ENCODE results near the gene ELFN2. TPM values are rescaled to one million over a fixed set of nuclear protein-coding genes. Genes with fewer than 3 reads are reported as not detected.
A peak's percentile ranks its signal among the peaks of the same experiment; 100 is the strongest.

Gene ELFN2
- total RNA-seq, 2 experiments from 2014 or later: 0.63 to 1.8 TPM

DNA sequence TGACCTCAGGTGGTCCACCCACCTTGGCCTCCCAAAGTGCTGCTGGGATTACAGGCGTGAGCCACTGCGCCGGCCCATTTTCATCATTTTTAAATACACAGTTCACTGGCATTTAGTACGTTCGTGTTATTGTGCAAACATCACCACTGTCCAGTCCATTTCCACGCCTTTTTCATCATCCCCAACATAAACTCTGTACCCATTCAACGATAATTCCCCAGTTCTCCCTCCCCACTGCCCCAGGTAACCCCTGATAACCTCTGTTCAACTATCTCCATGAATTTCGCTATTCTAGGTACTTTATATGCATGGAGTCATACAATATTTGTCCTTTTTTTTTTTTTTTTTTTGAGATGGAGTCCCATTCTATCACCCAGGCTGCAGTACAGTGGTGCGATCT, 18.2 kb upstream of the ELFN2 start:
- no peak overlapping the region for H3K4me3 ChIP-seq (ENCODE audit: low read depth, low read length, poor library complexity, severe bottlenecking)
- peaks cover 5% of the 10 kb centered on the region; the same call in 1 of the 2 replicates for H3K9me3 ChIP-seq (ENCODE audit: low read length)
- H3K79me2 ChIP-seq (ENCODE audit: insufficient read depth, low read depth, low read length): no peaks in the 10 kb centered on the region
- intact Hi-C loops (cut with micrococcal nuclease; ENCODE audit: unreplicated experiment): no loop called here
- peaks cover 4% of the 10 kb centered on the region for H3K4me1 ChIP-seq (ENCODE audit: insufficient read depth, low read length, poor library complexity, severe bottlenecking)
- no peak overlapping the region for H3K4me2 ChIP-seq (ENCODE audit: low read length)
- TF ChIP-seq EZH2phosphoT487 (IDR thresholded peaks at IDR 0.05; ENCODE audit: borderline replicate concordance, low read depth, low read length): no peak
- TF ChIP-seq, protein P1, sequence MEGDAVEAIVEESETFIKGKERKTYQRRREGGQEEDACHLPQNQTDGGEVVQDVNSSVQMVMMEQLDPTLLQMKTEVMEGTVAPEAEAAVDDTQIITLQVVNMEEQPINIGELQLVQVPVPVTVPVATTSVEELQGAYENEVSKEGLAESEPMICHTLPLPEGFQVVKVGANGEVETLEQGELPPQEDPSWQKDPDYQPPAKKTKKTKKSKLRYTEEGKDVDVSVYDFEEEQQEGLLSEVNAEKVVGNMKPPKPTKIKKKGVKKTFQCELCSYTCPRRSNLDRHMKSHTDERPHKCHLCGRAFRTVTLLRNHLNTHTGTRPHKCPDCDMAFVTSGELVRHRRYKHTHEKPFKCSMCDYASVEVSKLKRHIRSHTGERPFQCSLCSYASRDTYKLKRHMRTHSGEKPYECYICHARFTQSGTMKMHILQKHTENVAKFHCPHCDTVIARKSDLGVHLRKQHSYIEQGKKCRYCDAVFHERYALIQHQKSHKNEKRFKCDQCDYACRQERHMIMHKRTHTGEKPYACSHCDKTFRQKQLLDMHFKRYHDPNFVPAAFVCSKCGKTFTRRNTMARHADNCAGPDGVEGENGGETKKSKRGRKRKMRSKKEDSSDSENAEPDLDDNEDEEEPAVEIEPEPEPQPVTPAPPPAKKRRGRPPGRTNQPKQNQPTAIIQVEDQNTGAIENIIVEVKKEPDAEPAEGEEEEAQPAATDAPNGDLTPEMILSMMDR (conservative IDR thresholded peaks at IDR 0.05; ENCODE audit: low read length): no peak
- no peaks in the 10 kb centered on the region for H3K9me2 ChIP-seq (ENCODE audit: insufficient read depth, low read length)
- no peak for DNase-seq (ENCODE audit: low spot score)
- POLR2A ChIA-PET: no interaction called here
- H3K36me3 ChIP-seq (ENCODE audit: insufficient read depth, low read length): no peaks in the 10 kb centered on the region
- no peak overlapping the region for H3K27ac ChIP-seq (ENCODE audit: low read depth, low read length, poor library complexity, severe bottlenecking)
- CTCF ChIA-PET (ENCODE audit: unreplicated experiment): no interaction called here
- H2AFZ ChIP-seq (ENCODE audit: low read length): no peak overlapping the region
- no peaks in the 10 kb centered on the region for H4K20me1 ChIP-seq (ENCODE audit: insufficient read depth, low read length)
- BruUV-seq (replicated peaks): no TSS peak

DNA sequence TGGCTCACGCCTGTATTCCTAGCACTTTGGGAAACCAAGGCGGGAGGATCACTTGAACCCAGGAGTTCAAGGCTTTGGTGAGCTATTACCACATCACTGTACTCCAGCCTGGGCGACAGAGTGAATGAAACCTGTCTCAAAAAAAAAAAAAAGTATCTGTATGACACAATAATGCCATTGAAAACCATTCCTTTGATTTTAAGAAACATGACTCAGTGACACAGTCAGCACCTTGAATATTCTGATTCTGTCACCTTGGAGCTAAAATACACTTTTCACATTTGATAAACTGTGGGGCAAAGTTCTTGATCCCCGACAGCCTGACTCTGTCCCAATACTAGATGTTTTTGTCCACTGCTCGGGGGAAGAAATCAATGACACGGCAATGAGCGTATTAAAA, 16.7 kb upstream of the ELFN2 start:
- peaks cover 4% of the 10 kb centered on the region for H3K4me1 ChIP-seq (ENCODE audit: insufficient read depth, low read length, poor library complexity, severe bottlenecking)
- no peaks in the 10 kb centered on the region for H3K79me2 ChIP-seq (ENCODE audit: insufficient read depth, low read depth, low read length)
- H3K36me3 ChIP-seq (ENCODE audit: insufficient read depth, low read length): no peaks in the 10 kb centered on the region
- no peaks in the 10 kb centered on the region for H4K20me1 ChIP-seq (ENCODE audit: insufficient read depth, low read length)
- no peak overlapping the region for H3K4me3 ChIP-seq (ENCODE audit: low read depth, low read length, poor library complexity, severe bottlenecking)
- ChIA-PET POLR2A (no interaction called here), CTCF (ENCODE audit: unreplicated experiment) (no interaction called here)
- intact Hi-C loops (cut with micrococcal nuclease; ENCODE audit: unreplicated experiment): no loop called here
- no peaks in the 10 kb centered on the region for H3K9me2 ChIP-seq (ENCODE audit: insufficient read depth, low read length)
- no peak overlapping the region for H2AFZ ChIP-seq (ENCODE audit: low read length)
- no peak overlapping the region for H3K4me2 ChIP-seq (ENCODE audit: low read length)
- TF ChIP-seq, protein P1 (conservative IDR thresholded peaks at IDR 0.05; ENCODE audit: low read length): no peak
- TF ChIP-seq EZH2phosphoT487 (IDR thresholded peaks at IDR 0.05; ENCODE audit: borderline replicate concordance, low read depth, low read length): no peak
- no peak for DNase-seq (ENCODE audit: low spot score)
- peaks cover 10% of the 10 kb centered on the region; the same call in 1 of the 2 replicates for H3K9me3 ChIP-seq (ENCODE audit: low read length)
- no peak overlapping the region for H3K27ac ChIP-seq (ENCODE audit: low read depth, low read length, poor library complexity, severe bottlenecking)
- no TSS peak for BruUV-seq (replicated peaks)

DNA sequence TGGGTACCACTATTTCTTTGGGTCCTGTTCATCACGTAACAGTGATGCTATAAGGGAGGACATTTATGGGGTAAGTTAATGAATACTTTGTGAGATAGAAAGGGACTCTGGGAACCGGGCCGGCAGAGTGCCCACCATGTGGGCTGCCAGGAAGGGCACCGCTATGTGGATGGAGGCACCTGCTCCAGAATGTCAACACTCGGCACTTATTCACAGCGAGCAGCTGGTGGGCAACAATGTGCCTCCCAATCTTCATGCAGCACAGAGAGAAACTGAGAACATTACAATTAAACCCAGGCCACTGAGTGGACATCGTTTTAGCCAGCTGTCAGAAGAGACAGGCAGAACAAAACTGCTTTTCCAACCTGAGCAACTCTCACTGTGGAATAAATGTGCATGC, 15.8 kb upstream of the ELFN2 start:
- Histone ChIP-seq H3K9me2 (ENCODE audit: insufficient read depth, low read length) (no peaks in the 10 kb centered on the region), H3K36me3 (ENCODE audit: insufficient read depth, low read length) (no peaks in the 10 kb centered on the region), H2AFZ (ENCODE audit: low read length) (peak overlapping the region; percentile 76; the same call in 1 of the 2 replicates), H3K4me1 (ENCODE audit: insufficient read depth, low read length, poor library complexity, severe bottlenecking) (peaks cover 4% of the 10 kb centered on the region), H3K4me3 (ENCODE audit: low read depth, low read length, poor library complexity, severe bottlenecking) (no peak overlapping the region), H3K9me3 (ENCODE audit: low read length) (peaks cover 10% of the 10 kb centered on the region; the same call in 1 of the 2 replicates), H3K27ac (ENCODE audit: low read depth, low read length, poor library complexity, severe bottlenecking) (no peak overlapping the region), H3K4me2 (ENCODE audit: low read length) (no peak overlapping the region; the same call in 1 of the 2 replicates), H4K20me1 (ENCODE audit: insufficient read depth, low read length) (no peaks in the 10 kb centered on the region), H3K79me2 (ENCODE audit: insufficient read depth, low read depth, low read length) (no peaks in the 10 kb centered on the region)
- TF ChIP-seq, protein P1 (conservative IDR thresholded peaks at IDR 0.05; ENCODE audit: low read length): no peak
- ChIA-PET POLR2A (no interaction called here), CTCF (ENCODE audit: unreplicated experiment) (no interaction called here)
- BruUV-seq (replicated peaks): no TSS peak
- intact Hi-C loops (cut with micrococcal nuclease; ENCODE audit: unreplicated experiment): no loop called here
- no peak for DNase-seq (ENCODE audit: low spot score)

All from OCI-LY7 (cell line).